Skeletal muscle tissue (tissue), 5 donors: ENCODE measurements around the gene GLYR1. TPM values are rescaled to one million over a fixed set of nuclear protein-coding genes. Genes with fewer than 3 reads are reported as not detected.

Experiments used
- H3K27ac ChIP-seq: one replicate; pipeline ENCODE4 v1.7.0; 2013; ENCODE audit warnings: mild to moderate bottlenecking, low read depth, low read length, inconsistent platforms
- H3K27me3 ChIP-seq, 3 donors: one replicate each; pipeline ENCODE4 v1.7.0; 2013; ENCODE audit warnings: low read length in 3 of 3; ENCODE audit not compliant: control insufficient read depth in 3 of 3, insufficient read depth in 3 of 3
- H3K36me3 ChIP-seq, 3 donors: one replicate each; pipeline ENCODE4 v1.7.0; 2013; ENCODE audit warnings: low read length in 3 of 3; ENCODE audit not compliant: control insufficient read depth in 3 of 3, insufficient read depth in 3 of 3
- H3K4me1 ChIP-seq, 3 donors: one replicate each; pipeline ENCODE4 v1.7.0; 2013; ENCODE audit warnings: low read length in 3 of 3, mild to moderate bottlenecking in 3 of 3; ENCODE audit not compliant: control insufficient read depth in 3 of 3, insufficient read depth in 3 of 3
- H3K4me3 ChIP-seq, 3 donors: one replicate each; pipeline ENCODE4 v1.7.0; 2013; ENCODE audit warnings: low read length in 3 of 3
- H3K9ac ChIP-seq, 3 donors: one replicate each; pipeline ENCODE4 v1.7.0; 2013; ENCODE audit warnings: low read length in 3 of 3, mild to moderate bottlenecking in 3 of 3, moderate library complexity in 2 of 3, low read depth in 1 of 3
- H3K9me3 ChIP-seq, 3 donors: one replicate each; pipeline ENCODE4 v1.7.0; 2013; ENCODE audit warnings: low read length in 3 of 3; ENCODE audit not compliant: control insufficient read depth in 3 of 3
- small RNA-seq: library from RNA; depleted of rRNA; stranded (forward); fragments of <200 nt; gene quantifications from one replicate; pipeline ENCODE3, GENCODE V24; 2014
- total RNA-seq: library from RNA; depleted of rRNA; stranded (reverse); fragments of >200 nt; gene quantifications from one replicate; pipeline ENCODE4 v1.2.3, GENCODE V29; 2014
- donor health status: Osteomylitis.

The GLYR1 gene
- total RNA-seq, 1 donor from 2014 or later, result 25.1 TPM

DNA sequence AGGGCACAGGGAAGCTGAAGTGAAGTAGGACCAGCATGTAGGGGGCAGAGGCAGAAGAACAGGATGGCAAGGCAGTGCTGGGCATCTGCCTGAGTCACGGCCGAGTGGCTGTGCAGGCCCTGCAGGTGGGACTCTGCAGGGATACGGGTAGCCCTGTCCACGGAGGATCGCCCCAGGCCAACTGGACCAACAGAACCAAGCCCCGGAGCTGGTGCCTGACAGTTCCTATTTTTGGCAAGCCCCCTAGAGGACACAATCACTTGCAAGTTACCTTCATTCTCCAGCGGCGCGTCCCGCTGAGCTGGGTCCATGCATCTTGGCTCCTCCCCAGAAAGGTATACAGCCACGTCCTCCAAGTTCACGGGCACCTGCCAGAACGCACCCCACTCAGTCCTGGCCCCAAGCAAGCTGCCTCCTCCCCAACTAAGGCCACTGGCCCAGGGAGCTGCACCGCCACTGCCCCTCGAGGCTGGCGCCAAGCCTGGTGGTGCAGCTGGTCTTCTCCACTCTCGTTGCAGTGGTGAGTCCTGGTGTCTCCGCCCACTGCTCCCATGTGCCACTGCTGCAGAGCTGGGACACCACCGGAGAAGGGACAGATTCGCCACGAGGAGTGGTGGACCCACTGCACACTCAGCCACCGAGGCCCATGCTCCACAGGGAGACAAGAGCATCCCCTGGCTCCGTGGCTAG lies 86.7 kb downstream of the GLYR1 start:
- Histone ChIP-seq H3K9me3 (no peaks in the 10 kb centered on the region), H3K36me3 (peaks cover 49 to 67% (median 62%) of the 10 kb centered on the region in 3 donors), H3K27me3 (no peaks in the 10 kb centered on the region), H3K27ac (no peak overlapping the region), H3K9ac (no peak overlapping the region), H3K4me1 (peaks cover 2 to 7% (median 5%) of the 10 kb centered on the region in 3 donors), H3K4me3 (no peak overlapping the region)

DNA sequence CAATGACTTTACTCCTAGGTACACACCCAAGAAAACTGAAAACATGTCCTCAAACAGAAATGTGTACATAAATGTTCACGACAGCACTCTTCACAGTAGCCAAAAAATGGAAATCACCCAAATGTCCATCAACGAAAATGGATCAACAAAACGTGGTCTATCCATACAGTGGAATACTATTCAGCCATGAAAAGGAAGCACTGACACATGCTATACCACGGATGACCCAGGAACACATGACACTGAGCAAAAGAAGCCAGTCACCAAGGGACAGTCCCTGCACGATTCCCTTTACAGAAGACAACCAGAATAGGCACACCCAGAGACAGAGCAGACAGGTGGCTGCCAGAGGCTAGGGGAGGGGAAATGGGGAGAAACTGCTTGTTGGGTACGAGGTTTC lies 91.4 kb downstream of the GLYR1 start:
- Histone ChIP-seq H3K4me1 (no peaks in the 10 kb centered on the region), H3K27ac (no peak overlapping the region), H3K36me3 (peaks cover 59 to 74% (median 70%) of the 10 kb centered on the region in 3 donors), H3K27me3 (no peaks in the 10 kb centered on the region), H3K4me3 (no peak overlapping the region), H3K9ac (no peak overlapping the region), H3K9me3 (no peaks in the 10 kb centered on the region)

DNA sequence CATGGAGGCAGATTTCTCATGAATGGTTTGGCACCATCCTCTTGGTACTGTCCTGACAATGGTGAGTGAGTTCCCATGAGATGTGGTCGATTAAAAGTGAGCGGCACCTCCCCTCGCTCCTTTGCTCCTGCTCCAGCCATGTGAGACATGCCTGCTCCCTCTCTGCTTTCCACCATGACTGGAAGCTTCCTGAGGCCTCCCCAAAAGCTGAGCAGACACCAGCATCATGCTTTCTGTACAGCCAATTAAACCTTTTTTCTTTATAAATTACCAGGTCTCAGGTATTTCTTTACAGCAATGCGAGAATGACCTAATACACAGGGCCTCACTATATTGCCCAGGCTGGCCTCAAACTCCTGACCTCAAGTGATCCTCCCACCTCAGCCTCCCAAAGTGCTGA lies 92.2 kb downstream of the GLYR1 start:
- Histone ChIP-seq H3K9ac (no peak overlapping the region), H3K4me1 (no peaks in the 10 kb centered on the region), H3K27me3 (no peaks in the 10 kb centered on the region), H3K4me3 (no peak overlapping the region), H3K27ac (no peak overlapping the region), H3K36me3 (peaks cover 53 to 68% (median 67%) of the 10 kb centered on the region in 3 donors), H3K9me3 (no peaks in the 10 kb centered on the region)

DNA sequence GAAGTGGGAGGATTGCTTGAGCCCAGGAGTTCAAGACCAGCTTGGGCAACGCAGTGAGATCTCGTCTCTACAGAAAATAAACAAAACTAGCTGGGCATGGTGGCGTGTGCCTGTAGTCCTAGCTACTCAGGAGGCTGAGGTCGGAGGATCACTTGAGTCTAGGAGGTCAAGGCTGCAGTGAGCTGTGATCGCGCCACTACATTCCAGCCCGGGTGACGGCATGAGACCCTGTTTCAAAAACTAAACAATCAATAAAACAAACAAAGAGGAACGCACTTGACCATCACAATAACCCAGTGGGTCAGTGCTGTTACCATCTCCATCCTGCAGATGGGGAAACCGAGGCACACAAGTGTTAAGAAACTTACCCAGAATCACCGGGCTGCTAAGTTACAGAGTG lies 93.9 kb downstream of the GLYR1 start:
- Histone ChIP-seq H3K4me1 (no peaks in the 10 kb centered on the region), H3K27ac (no peak overlapping the region), H3K9me3 (no peaks in the 10 kb centered on the region), H3K27me3 (no peaks in the 10 kb centered on the region), H3K4me3 (no peak overlapping the region), H3K36me3 (peaks cover 44 to 55% (median 54%) of the 10 kb centered on the region in 3 donors), H3K9ac (no peak overlapping the region)

Small RNAs within 50 kb of the gene (small RNA-seq; reads per million reads assigned to genes)
- not detected for gene RF00017

Other genes starting within 250 kb of the GLYR1 start
- 1.0 TPM for gene UBALD1, start 232.4 kb downstream of the GLYR1 start, total RNA-seq
- 16.2 TPM for gene MGRN1, start 222.5 kb downstream of the GLYR1 start, total RNA-seq
- 28.2 TPM for gene NUDT16L1, start 153.7 kb downstream of the GLYR1 start, total RNA-seq
- gene ANKS3, start 113.0 kb downstream of the GLYR1 start, total RNA-seq, result 15.1 TPM
- gene DNAAF8, start 112.8 kb downstream of the GLYR1 start, total RNA-seq, result 0.52 TPM
- gene ZNF500, start 80.1 kb downstream of the GLYR1 start, total RNA-seq, result 6.8 TPM
- gene SEPTIN12, start 58.9 kb downstream of the GLYR1 start, total RNA-seq, result not detected
- gene SMIM22, start 51.9 kb downstream of the GLYR1 start, total RNA-seq, result not detected
- gene ROGDI, start 44.7 kb downstream of the GLYR1 start, total RNA-seq, result 13.0 TPM
- gene UBN1, start 193 bp upstream of the GLYR1 start, total RNA-seq, result 11.0 TPM
- gene PPL, start 89.9 kb upstream of the GLYR1 start, total RNA-seq, result 1.6 TPM
- gene SEC14L5, start 111.0 kb upstream of the GLYR1 start, total RNA-seq, result 1.0 TPM
- 5.2 TPM for gene NAGPA, start 186.6 kb upstream of the GLYR1 start, total RNA-seq
- gene C16orf89, start 218.7 kb upstream of the GLYR1 start, total RNA-seq, result 2.1 TPM
- gene ALG1, start 224.6 kb upstream of the GLYR1 start, total RNA-seq, result 13.6 TPM